ENCODE measurements around the gene TSGA10IP.

Gene TSGA10IP

GRCh38 chr11:65945430-65945911, at the start of gene TSGA10IP:
TSS of gene TSGA10IP (plus strand) at chr11:65945480. CDS start at chr11:65945676, 196 bp downstream.
- DNase-seq = no peak

- DNase-seq = no peak
These were observed 49.7 kb upstream of the TSGA10IP start for GRCh38 chr11:65895482-65895981.

- DNase-seq = no peak
These were observed 49.0 kb upstream of the TSGA10IP start for GRCh38 chr11:65896034-65896999.

GRCh38 chr11:65897020-65897471, 48.2 kb upstream of the TSGA10IP start:
- DNase-seq = no peak

GRCh38 chr11:65898656-65899355, 46.5 kb upstream of the TSGA10IP start:
- DNase-seq = no peak

GRCh38 chr11:65899356-65900124, 45.7 kb upstream of the TSGA10IP start:
- DNase-seq = peak; percentile 70

- peak; percentile 94 for DNase-seq
These were observed 45.0 kb upstream of the TSGA10IP start, which contains the start of gene FOSL1 for GRCh38 chr11:65900125-65900898. TSS of gene FOSL1 (minus strand) at chr11:65900388. CDS start at chr11:65900339, 49 bp downstream.

GRCh38 chr11:65900899-65901180, 44.4 kb upstream of the TSGA10IP start:
- no peak for DNase-seq

- DNase-seq = no peak
These were observed 42.2 kb upstream of the TSGA10IP start for GRCh38 chr11:65903068-65903481.

GRCh38 chr11:65903715-65904114, 41.6 kb upstream of the TSGA10IP start:
- no peak for DNase-seq

GRCh38 chr11:65906602-65907001, 38.7 kb upstream of the TSGA10IP start:
- DNase-seq = no peak

GRCh38 chr11:65907878-65908277, 37.4 kb upstream of the TSGA10IP start:
- DNase-seq = no peak

GRCh38 chr11:65911682-65912568, 33.4 kb upstream of the TSGA10IP start:
- DNase-seq = no peak

GRCh38 chr11:65912845-65913244, 32.4 kb upstream of the TSGA10IP start:
- DNase-seq = no peak

GRCh38 chr11:65915101-65915820, 30.0 kb upstream of the TSGA10IP start:
- no peak for DNase-seq

- no peak for DNase-seq
These were observed 29.4 kb upstream of the TSGA10IP start for GRCh38 chr11:65915821-65916251.

GRCh38 chr11:65916391-65916790, 28.9 kb upstream of the TSGA10IP start:
- DNase-seq = no peak

- DNase-seq = no peak
These were observed 28.2 kb upstream of the TSGA10IP start for GRCh38 chr11:65917077-65917433.

GRCh38 chr11:65917434-65918210, 27.7 kb upstream of the TSGA10IP start:
- no peak for DNase-seq
